SK-N-SH (cell line): ENCODE results near the gene KIF19. TPM values are rescaled to one million over a fixed set of nuclear protein-coding genes. Genes with fewer than 3 reads are reported as not detected.

Experiments
- CTCF ChIA-PET: fragments of 300-600, 350-600 bp; formaldehyde crosslinking; extraction: SDS; loops from one replicate; lab custom pipeline; 2021; lab: Yijun Ruan, JAX
- POLR2A ChIA-PET: fragments of 350-600 bp; sonication (Branson Sonifier 250); formaldehyde crosslinking; extraction: SDS; loops from one replicate; lab custom pipeline; 2020; ENCODE audit warnings: antibody characterized with exemption, inconsistent platforms; lab: Yijun Ruan, JAX
- DNase-seq: peaks from one replicate; pipeline ENCODE4 v3.0.0; 2012
- H2AFZ ChIP-seq: fragments of 200-600 bp; sonication (generic); 2 replicates; pipeline ENCODE4 v1.8.1; 2016; ENCODE audit warnings: antibody characterized with exemption, mild to moderate bottlenecking, low read depth
- H3F3A ChIP-seq: fragments of 200-600 bp; sonication (generic); replicated peaks from 2 replicates; pipeline ENCODE3; 2016; ENCODE audit warnings: antibody characterized with exemption, mild to moderate bottlenecking; ENCODE audit not compliant: insufficient read depth
- H3K27ac ChIP-seq, 2 experiments: fragments of 200-500 bp in 1 of 2; fragments of 200-600 bp in 1 of 2; sonication (Bioruptor generic) in 1 of 2; sonication (generic), shearing (Covaris generic) in 1 of 2; 2 replicates each; pipeline versions ENCODE4 v1.5.1 to v1.6.1; 2014 to 2016; ENCODE audit warnings: low read depth in 2 of 2, inconsistent platforms in 1 of 2, low read length in 1 of 2, mild to moderate bottlenecking in 1 of 2, mixed read lengths in 1 of 2
- H3K27me3 ChIP-seq: fragments of 200-600 bp; sonication (generic), shearing (Covaris generic); 2 replicates; pipeline ENCODE4 v1.6.1; 2016; ENCODE audit warnings: mixed run types; ENCODE audit not compliant: insufficient read depth
- H3K36me3 ChIP-seq, 2 experiments: fragments of 200-500 bp in 1 of 2; fragments of 200-600 bp in 1 of 2; sonication (Bioruptor generic) in 1 of 2; sonication (generic) in 1 of 2; replicated peaks in 1 of 2; 2 replicates each; pipeline versions ENCODE3 to v1.5.1; 2014 to 2016; ENCODE audit warnings: low read length in 1 of 2, mild to moderate bottlenecking in 1 of 2; ENCODE audit not compliant: insufficient read depth in 2 of 2, control insufficient read depth in 1 of 2
- H3K4me1 ChIP-seq, 2 experiments: fragments of 200-500 bp in 1 of 2; fragments of 200-600 bp in 1 of 2; sonication (Bioruptor generic) in 1 of 2; sonication (generic), shearing (Covaris generic) in 1 of 2; 2 replicates each; pipeline versions ENCODE4 v1.5.1 to v1.6.1; 2014 to 2016; ENCODE audit warnings: low read depth in 1 of 2, low read length in 1 of 2, mixed run types in 1 of 2; ENCODE audit not compliant: insufficient read depth in 2 of 2, control insufficient read depth in 1 of 2
- H3K4me2 ChIP-seq: fragments of 200-600 bp; sonication (generic), shearing (Covaris generic); 2 replicates; pipeline ENCODE4 v1.6.1; 2017; ENCODE audit warnings: mixed run types
- H3K4me3 ChIP-seq, 2 experiments: fragments of 200-500 bp in 1 of 2; fragments of 200-600 bp in 1 of 2; sonication (Bioruptor generic) in 1 of 2; sonication (generic), shearing (Covaris generic) in 1 of 2; 2 replicates each; pipeline versions ENCODE4 v1.5.1 to v1.8.1; 2014 to 2016; ENCODE audit warnings: low read depth in 2 of 2, inconsistent platforms in 1 of 2, low read length in 1 of 2, mild to moderate bottlenecking in 1 of 2, mixed read lengths in 1 of 2, moderate library complexity in 1 of 2
- H3K79me2 ChIP-seq: fragments of 200-600 bp; sonication (generic); 2 replicates; pipeline ENCODE4 v1.8.1; 2017; ENCODE audit warnings: mild to moderate bottlenecking; ENCODE audit not compliant: insufficient read depth
- H3K9ac ChIP-seq: fragments of 200-600 bp; sonication (generic); 2 replicates; pipeline ENCODE4 v1.6.1; 2017; ENCODE audit warnings: mixed run types
- H3K9me2 ChIP-seq: fragments of 200-600 bp; sonication (generic); 2 replicates; pipeline ENCODE4 v1.6.1; 2017; ENCODE audit warnings: mixed run types
- H3K9me3 ChIP-seq: fragments of 200-600 bp; sonication (generic); 2 replicates; pipeline ENCODE4 v1.6.1; 2017; ENCODE audit warnings: mixed run types, mild to moderate bottlenecking, moderate library complexity
- H4K20me1 ChIP-seq: fragments of 200-600 bp; sonication (generic); 2 replicates; pipeline ENCODE4 v1.6.1; 2017; ENCODE audit warnings: mild to moderate bottlenecking, mixed run types; ENCODE audit not compliant: insufficient read depth
- ELF1 ChIP-seq: IDR thresholded peaks from 2 replicates; pipeline ENCODE4 v1.4.0; 2012
- EP300 ChIP-seq, 2 experiments: IDR thresholded peaks; 2 replicates each; pipeline versions ENCODE4 v1.4.0 to v1.6.1; 2012; ENCODE audit warnings: borderline replicate concordance in 1 of 2, low read depth in 1 of 2, low read length in 1 of 2
- FOSL2 ChIP-seq: IDR thresholded peaks from 2 replicates; pipeline ENCODE4 v1.4.0; 2012; ENCODE audit warnings: low read depth, mild to moderate bottlenecking, moderate library complexity, borderline replicate concordance
- FOXM1 ChIP-seq: IDR thresholded peaks from 2 replicates; pipeline ENCODE4 v1.4.0; 2012; ENCODE audit warnings: low read depth, mild to moderate bottlenecking
- GATA2 ChIP-seq: sonication (generic); formaldehyde crosslinking; IDR thresholded peaks from 2 replicates; pipeline ENCODE4 v1.5.0; 2020; ENCODE audit warnings: mild to moderate bottlenecking, missing genetic modification reagents
- MEF2A ChIP-seq: IDR thresholded peaks from 2 replicates; pipeline ENCODE4 v1.4.0; 2012; ENCODE audit warnings: low read depth, borderline replicate concordance
- NFIC ChIP-seq: IDR thresholded peaks from 2 replicates; pipeline ENCODE4 v1.4.0; 2012; ENCODE audit warnings: borderline replicate concordance
- NRF1 ChIP-seq: IDR thresholded peaks from 2 replicates; pipeline ENCODE4 v1.6.1; 2012; ENCODE audit warnings: low read depth, mild to moderate bottlenecking, low read length
- RAD21 ChIP-seq: IDR thresholded peaks from 2 replicates; pipeline ENCODE4 v1.6.1; 2012; ENCODE audit warnings: mild to moderate bottlenecking, low read length
- RFX5 ChIP-seq: IDR thresholded peaks from 2 replicates; pipeline ENCODE4 v1.6.1; 2012; ENCODE audit warnings: mild to moderate bottlenecking, improper control_type of control experiment, low read length
- RXRA ChIP-seq: IDR thresholded peaks from 2 replicates; pipeline ENCODE4 v1.4.0; 2012; ENCODE audit warnings: low read depth, mild to moderate bottlenecking, borderline replicate concordance
- SMC3 ChIP-seq: IDR thresholded peaks from 2 replicates; pipeline ENCODE4 v1.6.1; 2012; ENCODE audit warnings: low read depth, low read length, improper control_type of control experiment
- TAF1 ChIP-seq: IDR thresholded peaks from 2 replicates; pipeline ENCODE4 v1.6.1; 2012; ENCODE audit warnings: low read depth, mild to moderate bottlenecking, low read length, moderate library complexity, borderline replicate concordance
- WGBS: methylation state at CpG from one replicate; pipeline ENCODE4 v1.1.6; 2017; ENCODE audit warnings: low lambda C conversion rate; 5-methylcytosine and 5-hydroxymethylcytosine counted together
- polyA plus RNA-seq, 3 experiments: library from polyadenylated mRNA; depleted of rRNA; stranded (reverse); fragments of >200 nt; gene quantifications; 2 replicates each; pipeline ENCODE4 v1.2.3, GENCODE V29; 2012
- TF ChIP-seq, protein P1 (sequence below): fragments of 200-600 bp; sonication (generic); IDR thresholded peaks from 2 replicates; pipeline ENCODE4 v1.6.1; 2017; ENCODE audit warnings: antibody characterized with exemption, mild to moderate bottlenecking, moderate library complexity
- TF ChIP-seq, protein P2 (sequence below): fragments of 150-350 bp; IDR thresholded peaks from 2 replicates; pipeline ENCODE4 v1.6.1; 2016; ENCODE audit warnings: mild to moderate bottlenecking, low read depth, low read length
- TF ChIP-seq, protein P3 (sequence below): fragments of 150-350 bp; IDR thresholded peaks from 2 replicates; pipeline ENCODE4 v1.6.1; 2017; ENCODE audit warnings: antibody characterized with exemption, low read length, low read depth, borderline replicate concordance
- TF ChIP-seq, protein P4 (sequence below): IDR thresholded peaks from 2 replicates; pipeline ENCODE4 v1.6.1; 2012; ENCODE audit warnings: mild to moderate bottlenecking, low read depth, low read length, moderate library complexity
- TF ChIP-seq, protein P5 (sequence below): IDR thresholded peaks from 2 replicates; pipeline ENCODE4 v1.4.0; 2012; ENCODE audit warnings: low read depth

Gene KIF19
- polyA plus RNA-seq, 1 of the 3 experiments (the other 2 are of a cell fraction) = not detected

DNA sequence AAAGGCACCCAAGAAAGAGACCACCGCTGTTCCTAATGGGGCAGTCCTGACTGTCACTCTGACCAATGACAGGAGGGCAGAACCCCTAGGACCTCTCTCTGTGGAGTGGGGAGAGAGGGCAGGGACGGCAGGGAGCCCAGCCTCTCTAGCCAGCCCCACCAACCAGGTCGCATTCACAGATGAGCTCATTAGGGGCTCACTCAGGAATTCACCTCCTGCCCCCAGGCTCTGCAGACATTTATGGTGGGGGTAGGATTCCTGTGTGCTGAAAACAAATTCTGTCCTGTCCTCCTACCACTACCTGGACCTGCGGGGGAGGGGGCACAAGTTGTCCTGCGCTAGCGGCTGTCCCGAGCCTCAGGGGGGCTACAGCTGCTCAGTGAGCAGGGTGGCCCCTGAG lies 78.2 kb downstream of the KIF19 start (continued):
- TF ChIP-seq, protein P1, sequence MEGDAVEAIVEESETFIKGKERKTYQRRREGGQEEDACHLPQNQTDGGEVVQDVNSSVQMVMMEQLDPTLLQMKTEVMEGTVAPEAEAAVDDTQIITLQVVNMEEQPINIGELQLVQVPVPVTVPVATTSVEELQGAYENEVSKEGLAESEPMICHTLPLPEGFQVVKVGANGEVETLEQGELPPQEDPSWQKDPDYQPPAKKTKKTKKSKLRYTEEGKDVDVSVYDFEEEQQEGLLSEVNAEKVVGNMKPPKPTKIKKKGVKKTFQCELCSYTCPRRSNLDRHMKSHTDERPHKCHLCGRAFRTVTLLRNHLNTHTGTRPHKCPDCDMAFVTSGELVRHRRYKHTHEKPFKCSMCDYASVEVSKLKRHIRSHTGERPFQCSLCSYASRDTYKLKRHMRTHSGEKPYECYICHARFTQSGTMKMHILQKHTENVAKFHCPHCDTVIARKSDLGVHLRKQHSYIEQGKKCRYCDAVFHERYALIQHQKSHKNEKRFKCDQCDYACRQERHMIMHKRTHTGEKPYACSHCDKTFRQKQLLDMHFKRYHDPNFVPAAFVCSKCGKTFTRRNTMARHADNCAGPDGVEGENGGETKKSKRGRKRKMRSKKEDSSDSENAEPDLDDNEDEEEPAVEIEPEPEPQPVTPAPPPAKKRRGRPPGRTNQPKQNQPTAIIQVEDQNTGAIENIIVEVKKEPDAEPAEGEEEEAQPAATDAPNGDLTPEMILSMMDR = no peak
- TF ChIP-seq, protein P2, sequence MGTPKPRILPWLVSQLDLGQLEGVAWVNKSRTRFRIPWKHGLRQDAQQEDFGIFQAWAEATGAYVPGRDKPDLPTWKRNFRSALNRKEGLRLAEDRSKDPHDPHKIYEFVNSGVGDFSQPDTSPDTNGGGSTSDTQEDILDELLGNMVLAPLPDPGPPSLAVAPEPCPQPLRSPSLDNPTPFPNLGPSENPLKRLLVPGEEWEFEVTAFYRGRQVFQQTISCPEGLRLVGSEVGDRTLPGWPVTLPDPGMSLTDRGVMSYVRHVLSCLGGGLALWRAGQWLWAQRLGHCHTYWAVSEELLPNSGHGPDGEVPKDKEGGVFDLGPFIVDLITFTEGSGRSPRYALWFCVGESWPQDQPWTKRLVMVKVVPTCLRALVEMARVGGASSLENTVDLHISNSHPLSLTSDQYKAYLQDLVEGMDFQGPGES = no peak
- no peak for TF ChIP-seq NRF1
- no peak for TF ChIP-seq GATA2 (CRISPR knock-in tag)
- no peak for TF ChIP-seq FOXM1
- no peak for TF ChIP-seq NFIC
- TF ChIP-seq SMC3 = no peak
- TF ChIP-seq RFX5 = no peak
- TF ChIP-seq FOSL2 = no peak

DNA sequence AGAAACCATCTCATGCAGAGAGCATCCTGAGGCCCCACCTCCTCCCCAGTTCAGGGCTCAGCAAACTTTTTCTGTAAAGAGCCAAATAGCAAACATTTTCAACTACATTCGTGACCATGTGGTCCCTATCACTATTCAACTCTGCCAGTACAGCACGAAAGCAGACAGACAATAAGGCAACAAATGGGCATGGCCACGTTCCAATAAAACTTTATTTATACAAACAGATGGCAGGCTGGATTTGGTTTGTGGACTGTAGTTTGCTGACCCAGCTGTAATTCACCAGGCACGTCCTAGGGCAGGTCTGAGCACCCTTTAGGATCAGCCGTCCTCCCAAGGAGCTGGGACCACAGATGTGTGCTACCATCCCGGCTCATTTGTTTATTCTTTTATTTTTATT lies 78.8 kb downstream of the KIF19 start:
- H3K27me3 ChIP-seq = no peaks in the 10 kb centered on the region
- CTCF ChIA-PET = interaction anchor here (0.8 to 2.3 kb wide), 7 partner anchors 24 to 53 kb away, joined by 3 to 6 read pairs (median 4); no protein-coding TSS in a partner anchor

More for the DNA sequence above, 78.8 kb downstream of the KIF19 start:
- no peak overlapping the region for H3K4me2 ChIP-seq
- 43% methylated on average over 6 of the region's 6 CpGs for WGBS
- POLR2A ChIA-PET = no interaction called here
- TF ChIP-seq, protein P3, sequence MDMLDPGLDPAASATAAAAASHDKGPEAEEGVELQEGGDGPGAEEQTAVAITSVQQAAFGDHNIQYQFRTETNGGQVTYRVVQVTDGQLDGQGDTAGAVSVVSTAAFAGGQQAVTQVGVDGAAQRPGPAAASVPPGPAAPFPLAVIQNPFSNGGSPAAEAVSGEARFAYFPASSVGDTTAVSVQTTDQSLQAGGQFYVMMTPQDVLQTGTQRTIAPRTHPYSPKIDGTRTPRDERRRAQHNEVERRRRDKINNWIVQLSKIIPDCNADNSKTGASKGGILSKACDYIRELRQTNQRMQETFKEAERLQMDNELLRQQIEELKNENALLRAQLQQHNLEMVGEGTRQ = no peak
- TF ChIP-seq RXRA = no peak
- no peak for TF ChIP-seq NFIC
- no peak for TF ChIP-seq RAD21
- TF ChIP-seq, protein P4, sequence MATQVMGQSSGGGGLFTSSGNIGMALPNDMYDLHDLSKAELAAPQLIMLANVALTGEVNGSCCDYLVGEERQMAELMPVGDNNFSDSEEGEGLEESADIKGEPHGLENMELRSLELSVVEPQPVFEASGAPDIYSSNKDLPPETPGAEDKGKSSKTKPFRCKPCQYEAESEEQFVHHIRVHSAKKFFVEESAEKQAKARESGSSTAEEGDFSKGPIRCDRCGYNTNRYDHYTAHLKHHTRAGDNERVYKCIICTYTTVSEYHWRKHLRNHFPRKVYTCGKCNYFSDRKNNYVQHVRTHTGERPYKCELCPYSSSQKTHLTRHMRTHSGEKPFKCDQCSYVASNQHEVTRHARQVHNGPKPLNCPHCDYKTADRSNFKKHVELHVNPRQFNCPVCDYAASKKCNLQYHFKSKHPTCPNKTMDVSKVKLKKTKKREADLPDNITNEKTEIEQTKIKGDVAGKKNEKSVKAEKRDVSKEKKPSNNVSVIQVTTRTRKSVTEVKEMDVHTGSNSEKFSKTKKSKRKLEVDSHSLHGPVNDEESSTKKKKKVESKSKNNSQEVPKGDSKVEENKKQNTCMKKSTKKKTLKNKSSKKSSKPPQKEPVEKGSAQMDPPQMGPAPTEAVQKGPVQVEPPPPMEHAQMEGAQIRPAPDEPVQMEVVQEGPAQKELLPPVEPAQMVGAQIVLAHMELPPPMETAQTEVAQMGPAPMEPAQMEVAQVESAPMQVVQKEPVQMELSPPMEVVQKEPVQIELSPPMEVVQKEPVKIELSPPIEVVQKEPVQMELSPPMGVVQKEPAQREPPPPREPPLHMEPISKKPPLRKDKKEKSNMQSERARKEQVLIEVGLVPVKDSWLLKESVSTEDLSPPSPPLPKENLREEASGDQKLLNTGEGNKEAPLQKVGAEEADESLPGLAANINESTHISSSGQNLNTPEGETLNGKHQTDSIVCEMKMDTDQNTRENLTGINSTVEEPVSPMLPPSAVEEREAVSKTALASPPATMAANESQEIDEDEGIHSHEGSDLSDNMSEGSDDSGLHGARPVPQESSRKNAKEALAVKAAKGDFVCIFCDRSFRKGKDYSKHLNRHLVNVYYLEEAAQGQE = no peak
- TF ChIP-seq FOXM1 = no peak
- TF ChIP-seq TAF1 = no peak
- TF ChIP-seq NRF1 = no peak
- TF ChIP-seq MEF2A = no peak
- no peak for TF ChIP-seq EP300 (IDR thresholded peaks at IDR 0.05; ENCODE audit: borderline replicate concordance in 1 of 2, low read depth in 1 of 2, low read length in 1 of 2)
- no peak for TF ChIP-seq ELF1
- no peak for TF ChIP-seq GATA2 (CRISPR knock-in tag)
- TF ChIP-seq RFX5 = no peak
- TF ChIP-seq, protein P1 = no peak
- TF ChIP-seq, protein P5, sequence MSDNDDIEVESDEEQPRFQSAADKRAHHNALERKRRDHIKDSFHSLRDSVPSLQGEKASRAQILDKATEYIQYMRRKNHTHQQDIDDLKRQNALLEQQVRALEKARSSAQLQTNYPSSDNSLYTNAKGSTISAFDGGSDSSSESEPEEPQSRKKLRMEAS = no peak
- no peaks in the 10 kb centered on the region for H4K20me1 ChIP-seq
- H3K4me3 ChIP-seq = no peak overlapping the region
- H3F3A ChIP-seq = no peaks in the 10 kb centered on the region
- peaks cover 0 to 6% of the 10 kb centered on the region in 2 experiments; a peak in 1 of 4 replicates for H3K4me1 ChIP-seq
- no peak overlapping the region for H3K27ac ChIP-seq
- H3K9me3 ChIP-seq = no peaks in the 10 kb centered on the region
- no peaks in the 10 kb centered on the region for H3K9me2 ChIP-seq
- DNase-seq = no peak
- no peak overlapping the region for H3K9ac ChIP-seq
- H2AFZ ChIP-seq = no peak overlapping the region
- no peaks in the 10 kb centered on the region for H3K79me2 ChIP-seq
- H3K36me3 ChIP-seq = no peaks in the 10 kb centered on the region
